ENCODE results near the gene TNFRSF6B.

DNA sequence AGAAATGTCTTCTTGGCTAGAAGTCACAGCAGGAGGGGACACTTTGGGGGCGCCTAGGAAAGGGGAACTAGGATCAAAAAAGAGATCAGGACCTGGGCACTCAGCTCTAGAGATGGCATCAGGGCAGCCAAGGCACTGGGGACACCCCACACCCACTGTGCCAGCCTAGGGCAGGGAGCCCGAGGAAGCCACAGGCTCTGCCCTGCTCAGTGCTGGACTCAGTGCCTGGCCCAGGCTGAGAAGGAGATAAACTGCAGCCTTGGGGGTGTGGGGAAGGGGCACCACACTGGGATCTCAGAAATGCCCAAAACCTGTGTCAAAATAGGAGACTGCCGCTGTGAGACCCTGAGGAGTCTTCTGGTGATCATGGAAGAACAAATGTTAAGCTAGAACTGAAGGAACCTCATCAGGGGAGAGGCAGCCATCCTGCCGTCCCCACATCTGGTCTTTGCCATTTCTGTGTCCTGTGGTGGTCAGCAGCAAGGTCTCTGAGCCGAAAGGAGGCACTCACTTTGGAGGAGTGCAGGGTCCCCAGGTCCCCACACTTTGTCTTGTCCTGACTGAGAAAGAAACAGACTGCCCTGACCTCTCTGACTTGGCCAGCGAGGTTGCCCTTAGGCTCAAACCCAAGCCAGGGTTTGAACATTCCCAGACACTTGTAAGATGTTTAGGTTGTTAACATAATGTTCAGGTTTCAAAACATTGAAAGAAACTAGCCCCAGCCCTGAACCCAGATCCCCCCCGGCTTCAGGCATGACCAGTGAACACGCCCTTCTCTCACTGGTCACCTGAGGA is 9.0 kb downstream of the TNFRSF6B start:
- TF ChIP-seq CSDC2 (CRISPR knock-in tag; IDR thresholded peaks at IDR 0.05) (no peak), ZNF70 (CRISPR knock-in tag; IDR thresholded peaks at IDR 0.05) (no peak), ARNTL (CRISPR knock-in tag; IDR thresholded peaks at IDR 0.05; ENCODE audit: borderline replicate concordance, low read depth) (no peak), ESRRG (CRISPR knock-in tag; IDR thresholded peaks at IDR 0.05) (no peak), ZNF8 (CRISPR knock-in tag; IDR thresholded peaks at IDR 0.05) (no peak)
- TF ChIP-seq, protein P1, sequence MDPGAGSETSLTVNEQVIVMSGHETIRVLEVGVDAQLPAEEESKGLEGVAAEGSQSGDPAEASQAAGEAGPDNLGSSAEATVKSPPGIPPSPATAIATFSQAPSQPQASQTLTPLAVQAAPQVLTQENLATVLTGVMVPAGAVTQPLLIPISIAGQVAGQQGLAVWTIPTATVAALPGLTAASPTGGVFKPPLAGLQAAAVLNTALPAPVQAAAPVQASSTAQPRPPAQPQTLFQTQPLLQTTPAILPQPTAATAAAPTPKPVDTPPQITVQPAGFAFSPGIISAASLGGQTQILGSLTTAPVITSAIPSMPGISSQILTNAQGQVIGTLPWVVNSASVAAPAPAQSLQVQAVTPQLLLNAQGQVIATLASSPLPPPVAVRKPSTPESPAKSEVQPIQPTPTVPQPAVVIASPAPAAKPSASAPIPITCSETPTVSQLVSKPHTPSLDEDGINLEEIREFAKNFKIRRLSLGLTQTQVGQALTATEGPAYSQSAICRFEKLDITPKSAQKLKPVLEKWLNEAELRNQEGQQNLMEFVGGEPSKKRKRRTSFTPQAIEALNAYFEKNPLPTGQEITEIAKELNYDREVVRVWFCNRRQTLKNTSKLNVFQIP (CRISPR knock-in tag; IDR thresholded peaks at IDR 0.05; ENCODE audit: borderline replicate concordance, low read depth), result no peak
- TF ChIP-seq, protein P2, sequence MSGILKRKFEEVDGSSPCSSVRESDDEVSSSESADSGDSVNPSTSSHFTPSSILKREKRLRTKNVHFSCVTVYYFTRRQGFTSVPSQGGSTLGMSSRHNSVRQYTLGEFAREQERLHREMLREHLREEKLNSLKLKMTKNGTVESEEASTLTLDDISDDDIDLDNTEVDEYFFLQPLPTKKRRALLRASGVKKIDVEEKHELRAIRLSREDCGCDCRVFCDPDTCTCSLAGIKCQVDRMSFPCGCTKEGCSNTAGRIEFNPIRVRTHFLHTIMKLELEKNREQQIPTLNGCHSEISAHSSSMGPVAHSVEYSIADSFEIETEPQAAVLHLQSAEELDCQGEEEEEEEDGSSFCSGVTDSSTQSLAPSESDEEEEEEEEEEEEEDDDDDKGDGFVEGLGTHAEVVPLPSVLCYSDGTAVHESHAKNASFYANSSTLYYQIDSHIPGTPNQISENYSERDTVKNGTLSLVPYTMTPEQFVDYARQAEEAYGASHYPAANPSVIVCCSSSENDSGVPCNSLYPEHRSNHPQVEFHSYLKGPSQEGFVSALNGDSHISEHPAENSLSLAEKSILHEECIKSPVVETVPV (CRISPR knock-in tag; IDR thresholded peaks at IDR 0.05), result no peak
- TF ChIP-seq, protein P3, sequence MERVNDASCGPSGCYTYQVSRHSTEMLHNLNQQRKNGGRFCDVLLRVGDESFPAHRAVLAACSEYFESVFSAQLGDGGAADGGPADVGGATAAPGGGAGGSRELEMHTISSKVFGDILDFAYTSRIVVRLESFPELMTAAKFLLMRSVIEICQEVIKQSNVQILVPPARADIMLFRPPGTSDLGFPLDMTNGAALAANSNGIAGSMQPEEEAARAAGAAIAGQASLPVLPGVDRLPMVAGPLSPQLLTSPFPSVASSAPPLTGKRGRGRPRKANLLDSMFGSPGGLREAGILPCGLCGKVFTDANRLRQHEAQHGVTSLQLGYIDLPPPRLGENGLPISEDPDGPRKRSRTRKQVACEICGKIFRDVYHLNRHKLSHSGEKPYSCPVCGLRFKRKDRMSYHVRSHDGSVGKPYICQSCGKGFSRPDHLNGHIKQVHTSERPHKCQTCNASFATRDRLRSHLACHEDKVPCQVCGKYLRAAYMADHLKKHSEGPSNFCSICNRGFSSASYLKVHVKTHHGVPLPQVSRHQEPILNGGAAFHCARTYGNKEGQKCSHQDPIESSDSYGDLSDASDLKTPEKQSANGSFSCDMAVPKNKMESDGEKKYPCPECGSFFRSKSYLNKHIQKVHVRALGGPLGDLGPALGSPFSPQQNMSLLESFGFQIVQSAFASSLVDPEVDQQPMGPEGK (CRISPR knock-in tag; IDR thresholded peaks at IDR 0.05; ENCODE audit: borderline replicate concordance), result no peak
- TF ChIP-seq, protein P4, sequence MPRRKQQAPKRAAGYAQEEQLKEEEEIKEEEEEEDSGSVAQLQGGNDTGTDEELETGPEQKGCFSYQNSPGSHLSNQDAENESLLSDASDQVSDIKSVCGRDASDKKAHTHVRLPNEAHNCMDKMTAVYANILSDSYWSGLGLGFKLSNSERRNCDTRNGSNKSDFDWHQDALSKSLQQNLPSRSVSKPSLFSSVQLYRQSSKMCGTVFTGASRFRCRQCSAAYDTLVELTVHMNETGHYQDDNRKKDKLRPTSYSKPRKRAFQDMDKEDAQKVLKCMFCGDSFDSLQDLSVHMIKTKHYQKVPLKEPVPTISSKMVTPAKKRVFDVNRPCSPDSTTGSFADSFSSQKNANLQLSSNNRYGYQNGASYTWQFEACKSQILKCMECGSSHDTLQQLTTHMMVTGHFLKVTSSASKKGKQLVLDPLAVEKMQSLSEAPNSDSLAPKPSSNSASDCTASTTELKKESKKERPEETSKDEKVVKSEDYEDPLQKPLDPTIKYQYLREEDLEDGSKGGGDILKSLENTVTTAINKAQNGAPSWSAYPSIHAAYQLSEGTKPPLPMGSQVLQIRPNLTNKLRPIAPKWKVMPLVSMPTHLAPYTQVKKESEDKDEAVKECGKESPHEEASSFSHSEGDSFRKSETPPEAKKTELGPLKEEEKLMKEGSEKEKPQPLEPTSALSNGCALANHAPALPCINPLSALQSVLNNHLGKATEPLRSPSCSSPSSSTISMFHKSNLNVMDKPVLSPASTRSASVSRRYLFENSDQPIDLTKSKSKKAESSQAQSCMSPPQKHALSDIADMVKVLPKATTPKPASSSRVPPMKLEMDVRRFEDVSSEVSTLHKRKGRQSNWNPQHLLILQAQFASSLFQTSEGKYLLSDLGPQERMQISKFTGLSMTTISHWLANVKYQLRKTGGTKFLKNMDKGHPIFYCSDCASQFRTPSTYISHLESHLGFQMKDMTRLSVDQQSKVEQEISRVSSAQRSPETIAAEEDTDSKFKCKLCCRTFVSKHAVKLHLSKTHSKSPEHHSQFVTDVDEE (CRISPR knock-in tag; IDR thresholded peaks at IDR 0.05), result no peak

All from SK-N-SH treated with all-trans-retinoic acid at 6 μM for 48 hours (cell line).